ENCODE data around the gene TACC3. TPM values are rescaled to one million over a fixed set of nuclear protein-coding genes. Genes with fewer than 3 reads are reported as not detected.

TACC3 gene
- total and polyA plus RNA-seq, 2 of the 8 experiments (the other 6 are each of a cell fraction or from before 2014, with no cell fraction given) = 73.8 to 148 TPM

- Histone ChIP-seq H3K23ac (ENCODE audit: insufficient read length) (no peak overlapping the region), H3K4me1 (replicated peaks in 1 of 4; ENCODE audit: control insufficient read depth in 3 of 4, insufficient read depth in 4 of 4, low read length in 3 of 4) (peaks cover 0 to 15% (median 6%) of the 10 kb centered on the region in 4 experiments; a peak in 4 of 7 replicates), H2BK15ac (ENCODE audit: low read length) (no peak overlapping the region), H3K23me2 (ENCODE audit: low read depth, low read length) (no peaks in the 10 kb centered on the region), H3K4me2 (ENCODE audit: insufficient read depth in 1 of 2, low read depth in 2 of 2, low read length in 2 of 2) (no peak overlapping the region), H2BK5ac (ENCODE audit: low read depth, low read length) (no peak overlapping the region), H3K36me3 (ENCODE audit: control insufficient read depth in 2 of 4, insufficient read depth in 4 of 4, low read length in 3 of 4) (no peaks in the 10 kb centered on the region), H3K27me3 (replicated peaks in 1 of 4; ENCODE audit: control insufficient read depth in 3 of 4, extremely low read depth in 1 of 4, insufficient read depth in 3 of 4, low read length in 3 of 4) (no peaks in the 10 kb centered on the region), H3K14ac (ENCODE audit: insufficient read length) (no peak overlapping the region), H4K8ac (ENCODE audit: extremely low read depth, insufficient read depth, low read length) (no peak overlapping the region), H3K4ac (replicated peaks; ENCODE audit: insufficient read length, low read depth, low read length) (no peak overlapping the region), H3K9me3 (ENCODE audit: insufficient read depth in 2 of 2, low read depth in 1 of 2, low read length in 1 of 2) (no peaks in the 10 kb centered on the region), H3K4me3 (ENCODE audit: extremely low read depth in 1 of 4, insufficient read depth in 2 of 4, low read depth in 3 of 4, low read length in 4 of 4) (no peak overlapping the region), H3K56ac (replicated peaks; ENCODE audit: insufficient read length, low read depth, low read length) (no peak overlapping the region), H3K27ac (ENCODE audit: low read depth, low read length) (no peak overlapping the region), H2BK12ac (ENCODE audit: low read depth, low read length) (no peak overlapping the region), H2AK5ac (ENCODE audit: low read depth, low read length) (no peak overlapping the region), H2BK20ac (ENCODE audit: low read length) (no peak overlapping the region), H3K79me2 (ENCODE audit: control insufficient read depth in 1 of 2, insufficient read depth in 2 of 2, low read length in 2 of 2) (no peaks in the 10 kb centered on the region), H3K18ac (ENCODE audit: extremely low read depth, low read length) (no peak overlapping the region), H2AFZ (ENCODE audit: low read length) (no peak overlapping the region), H3K9ac (replicated peaks in 1 of 4; ENCODE audit: extremely low read depth in 1 of 4, low read depth in 3 of 4, low read length in 3 of 4) (no peak overlapping the region), H3K79me1 (ENCODE audit: low read depth, low read length) (no peaks in the 10 kb centered on the region), H4K91ac (replicated peaks; ENCODE audit: insufficient read length, low read length) (no peak overlapping the region), H2BK120ac (replicated peaks; ENCODE audit: low read depth, low read length) (no peak overlapping the region), H4K20me1 (replicated peaks in 1 of 2; ENCODE audit: control insufficient read depth in 1 of 2, insufficient read depth in 2 of 2, low read length in 2 of 2) (no peaks in the 10 kb centered on the region), H4K5ac (ENCODE audit: insufficient read length, low read depth, low read length) (no peak overlapping the region)
- WGBS, 2 experiments (ENCODE audit: extremely low coverage in 1 of 2, insufficient coverage in 1 of 2, insufficient read length in 1 of 2, insufficient replicate concordance in 2 of 2, low coverage in 1 of 2, low lambda C conversion rate in 2 of 2, missing lambda C conversion rate in 1 of 2) = 90% methylated on average over 13 of the region's 18 CpGs; no CpG with 5 or more reads in 1 of the 2 experiments
- no peak for TF ChIP-seq CHD1 (IDR thresholded peaks at IDR 0.05; ENCODE audit: low read depth, low read length)
- no peak for TF ChIP-seq KDM4A (IDR thresholded peaks at IDR 0.05; ENCODE audit: low read depth, low read length, severe bottlenecking)
- no peak for TF ChIP-seq BRCA1 (IDR thresholded peaks at IDR 0.05; ENCODE audit: low read depth, low read length)
- TF ChIP-seq KDM5A (IDR thresholded peaks at IDR 0.05; ENCODE audit: low read length) = no peak
- no peak for DNase-seq (ENCODE audit: low read depth in 1 of 2, low spot score in 2 of 2)
- FAIRE-seq = no peak
- POLR2A ChIA-PET (ENCODE audit: partially characterized antibody) = interaction anchor here (1.1 to 1.6 kb wide), 3 partner anchors 10 to 50 kb away, joined by 3 to 4 read pairs (median 3); no protein-coding TSS in a partner anchor
- CTCF ChIA-PET (ENCODE audit: partially characterized antibody) = interaction anchor here (0.6 to 71.2 kb wide), 4 partner anchors 9 to 265 kb away, joined by 3 to 2507 read pairs (median 1256); partner anchors contain the start of gene FGFR3
Measured at GRCh38 chr4:1756079-1756478, 34.8 kb downstream of the TACC3 start.
